ENCODE measurements around the gene TUBGCP2.

DNA sequence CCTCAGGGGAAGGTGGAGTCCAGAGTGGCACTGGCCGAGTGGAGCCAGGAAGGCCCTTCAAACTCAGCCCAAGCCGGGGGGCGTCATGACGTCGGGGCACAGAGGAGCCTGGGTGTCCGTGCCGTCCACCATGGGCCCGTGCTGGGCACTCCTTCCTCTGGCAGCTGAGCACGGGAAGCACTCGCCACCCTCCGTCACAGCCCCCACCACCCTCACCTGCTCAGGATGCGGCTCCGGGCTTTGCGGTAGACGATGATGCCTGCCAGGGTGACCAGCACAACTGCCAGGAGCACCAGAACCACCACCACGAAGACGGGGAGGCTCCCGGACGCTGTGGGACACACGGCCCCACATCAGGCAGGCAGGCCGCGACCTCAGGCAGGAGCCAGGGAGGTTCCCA is 40.1 kb downstream of the TUBGCP2 start:
- TF ChIP-seq CTCF (IDR thresholded peaks at IDR 0.05; ENCODE audit: borderline replicate concordance, extremely low read depth, low read length, poor library complexity, severe bottlenecking) (no peak), EZH2 (IDR thresholded peaks at IDR 0.05; ENCODE audit: borderline replicate concordance, low read depth, low read length, severe bottlenecking) (no peak)
